Measurements from ENCODE around the gene SDCBP2.

The SDCBP2 gene

GRCh38 chr20:1273366-1273765 is 55.6 kb downstream of the SDCBP2 start:
- no peak for ATAC-seq
- TF ChIP-seq PPARA (CRISPR knock-in tag; IDR thresholded peaks at IDR 0.05; ENCODE audit: borderline replicate concordance) (no peak), ISL1 (CRISPR knock-in tag; IDR thresholded peaks at IDR 0.05) (no peak), RARB (CRISPR knock-in tag; IDR thresholded peaks at IDR 0.05) (no peak), ARNTL (CRISPR knock-in tag; IDR thresholded peaks at IDR 0.05; ENCODE audit: borderline replicate concordance, low read depth) (no peak), OSR1 (CRISPR knock-in tag; IDR thresholded peaks at IDR 0.05) (no peak), SNAI2 (CRISPR knock-in tag; IDR thresholded peaks at IDR 0.05) (no peak), ZFP3 (CRISPR knock-in tag; IDR thresholded peaks at IDR 0.05) (no peak), ZNF70 (CRISPR knock-in tag; IDR thresholded peaks at IDR 0.05) (no peak)
- TF ChIP-seq, protein P1, sequence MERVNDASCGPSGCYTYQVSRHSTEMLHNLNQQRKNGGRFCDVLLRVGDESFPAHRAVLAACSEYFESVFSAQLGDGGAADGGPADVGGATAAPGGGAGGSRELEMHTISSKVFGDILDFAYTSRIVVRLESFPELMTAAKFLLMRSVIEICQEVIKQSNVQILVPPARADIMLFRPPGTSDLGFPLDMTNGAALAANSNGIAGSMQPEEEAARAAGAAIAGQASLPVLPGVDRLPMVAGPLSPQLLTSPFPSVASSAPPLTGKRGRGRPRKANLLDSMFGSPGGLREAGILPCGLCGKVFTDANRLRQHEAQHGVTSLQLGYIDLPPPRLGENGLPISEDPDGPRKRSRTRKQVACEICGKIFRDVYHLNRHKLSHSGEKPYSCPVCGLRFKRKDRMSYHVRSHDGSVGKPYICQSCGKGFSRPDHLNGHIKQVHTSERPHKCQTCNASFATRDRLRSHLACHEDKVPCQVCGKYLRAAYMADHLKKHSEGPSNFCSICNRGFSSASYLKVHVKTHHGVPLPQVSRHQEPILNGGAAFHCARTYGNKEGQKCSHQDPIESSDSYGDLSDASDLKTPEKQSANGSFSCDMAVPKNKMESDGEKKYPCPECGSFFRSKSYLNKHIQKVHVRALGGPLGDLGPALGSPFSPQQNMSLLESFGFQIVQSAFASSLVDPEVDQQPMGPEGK (CRISPR knock-in tag; IDR thresholded peaks at IDR 0.05; ENCODE audit: borderline replicate concordance): no peak
- TF ChIP-seq, protein P2, sequence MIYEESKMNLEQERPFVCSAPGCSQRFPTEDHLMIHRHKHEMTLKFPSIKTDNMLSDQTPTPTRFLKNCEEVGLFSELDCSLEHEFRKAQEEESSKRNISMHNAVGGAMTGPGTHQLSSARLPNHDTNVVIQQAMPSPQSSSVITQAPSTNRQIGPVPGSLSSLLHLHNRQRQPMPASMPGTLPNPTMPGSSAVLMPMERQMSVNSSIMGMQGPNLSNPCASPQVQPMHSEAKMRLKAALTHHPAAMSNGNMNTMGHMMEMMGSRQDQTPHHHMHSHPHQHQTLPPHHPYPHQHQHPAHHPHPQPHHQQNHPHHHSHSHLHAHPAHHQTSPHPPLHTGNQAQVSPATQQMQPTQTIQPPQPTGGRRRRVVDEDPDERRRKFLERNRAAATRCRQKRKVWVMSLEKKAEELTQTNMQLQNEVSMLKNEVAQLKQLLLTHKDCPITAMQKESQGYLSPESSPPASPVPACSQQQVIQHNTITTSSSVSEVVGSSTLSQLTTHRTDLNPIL (CRISPR knock-in tag; IDR thresholded peaks at IDR 0.05; ENCODE audit: low read depth): no peak

- no peak for ATAC-seq
- TF ChIP-seq, protein P1 (CRISPR knock-in tag; IDR thresholded peaks at IDR 0.05; ENCODE audit: borderline replicate concordance): no peak
- TF ChIP-seq, protein P3, sequence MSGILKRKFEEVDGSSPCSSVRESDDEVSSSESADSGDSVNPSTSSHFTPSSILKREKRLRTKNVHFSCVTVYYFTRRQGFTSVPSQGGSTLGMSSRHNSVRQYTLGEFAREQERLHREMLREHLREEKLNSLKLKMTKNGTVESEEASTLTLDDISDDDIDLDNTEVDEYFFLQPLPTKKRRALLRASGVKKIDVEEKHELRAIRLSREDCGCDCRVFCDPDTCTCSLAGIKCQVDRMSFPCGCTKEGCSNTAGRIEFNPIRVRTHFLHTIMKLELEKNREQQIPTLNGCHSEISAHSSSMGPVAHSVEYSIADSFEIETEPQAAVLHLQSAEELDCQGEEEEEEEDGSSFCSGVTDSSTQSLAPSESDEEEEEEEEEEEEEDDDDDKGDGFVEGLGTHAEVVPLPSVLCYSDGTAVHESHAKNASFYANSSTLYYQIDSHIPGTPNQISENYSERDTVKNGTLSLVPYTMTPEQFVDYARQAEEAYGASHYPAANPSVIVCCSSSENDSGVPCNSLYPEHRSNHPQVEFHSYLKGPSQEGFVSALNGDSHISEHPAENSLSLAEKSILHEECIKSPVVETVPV (CRISPR knock-in tag; IDR thresholded peaks at IDR 0.05): no peak
Observed at GRCh38 chr20:1272368-1273100, 56.4 kb downstream of the SDCBP2 start.

GRCh38 chr20:1269850-1270249 is 59.1 kb downstream of the SDCBP2 start:
- no peak for ATAC-seq
- TF ChIP-seq ISL1 (CRISPR knock-in tag; IDR thresholded peaks at IDR 0.05): no peak
- no peak for TF ChIP-seq TCF4 (CRISPR knock-in tag; IDR thresholded peaks at IDR 0.05; ENCODE audit: borderline replicate concordance)
- TF ChIP-seq ZFP30 (CRISPR knock-in tag; IDR thresholded peaks at IDR 0.05): no peak
- TF ChIP-seq ZNF70 (CRISPR knock-in tag; IDR thresholded peaks at IDR 0.05): no peak
- TF ChIP-seq SNAI2 (CRISPR knock-in tag; IDR thresholded peaks at IDR 0.05): no peak
- TF ChIP-seq TOX (CRISPR knock-in tag; IDR thresholded peaks at IDR 0.05; ENCODE audit: borderline replicate concordance): no peak
- TF ChIP-seq PPARA (CRISPR knock-in tag; IDR thresholded peaks at IDR 0.05; ENCODE audit: borderline replicate concordance): no peak
- TF ChIP-seq POU6F1 (CRISPR knock-in tag; IDR thresholded peaks at IDR 0.05; ENCODE audit: borderline replicate concordance, low read depth): no peak
- no peak for TF ChIP-seq OSR1 (CRISPR knock-in tag; IDR thresholded peaks at IDR 0.05)
- TF ChIP-seq, protein P1 (CRISPR knock-in tag; IDR thresholded peaks at IDR 0.05; ENCODE audit: borderline replicate concordance): no peak
- no peak for TF ChIP-seq GLIS3 (CRISPR knock-in tag; IDR thresholded peaks at IDR 0.05)
- TF ChIP-seq ESRRG (CRISPR knock-in tag; IDR thresholded peaks at IDR 0.05): no peak
- no peak for TF ChIP-seq BACH2 (CRISPR knock-in tag; IDR thresholded peaks at IDR 0.05; ENCODE audit: borderline replicate concordance)
- no peak for TF ChIP-seq ARNTL (CRISPR knock-in tag; IDR thresholded peaks at IDR 0.05; ENCODE audit: borderline replicate concordance, low read depth)
- no peak for TF ChIP-seq ZNF8 (CRISPR knock-in tag; IDR thresholded peaks at IDR 0.05)
- TF ChIP-seq ZC3H10 (CRISPR knock-in tag; IDR thresholded peaks at IDR 0.05): no peak
- no peak for TF ChIP-seq RARB (CRISPR knock-in tag; IDR thresholded peaks at IDR 0.05)
- no peak for TF ChIP-seq ZFP3 (CRISPR knock-in tag; IDR thresholded peaks at IDR 0.05)
- TF ChIP-seq, protein P3 (CRISPR knock-in tag; IDR thresholded peaks at IDR 0.05): no peak
